Endothelial cell of umbilical vein (primary cell): Measurements from ENCODE around the gene WSB1.

Experiments used
- CTCF ChIP-seq, 2 donors: IDR thresholded peaks; 1 replicate in 1 of 2; 2 replicates in 1 of 2; pipeline ENCODE4 v1.5.1; 2011; ENCODE audit warnings: low read length in 2 of 2, mild to moderate bottlenecking in 2 of 2, moderate library complexity in 2 of 2, control low read depth in 1 of 2, inconsistent platforms in 1 of 2, low read depth in 1 of 2; ENCODE audit not compliant: insufficient read depth in 1 of 2; ENCODE audit errors: extremely low read depth in 1 of 2
- JUN ChIP-seq: IDR thresholded peaks from 2 replicates; pipeline ENCODE4 v1.6.1; 2011; ENCODE audit warnings: borderline replicate concordance, low read depth; ENCODE audit not compliant: insufficient read length, insufficient read depth
- MAX ChIP-seq: IDR thresholded peaks from 2 replicates; pipeline ENCODE4 v1.6.1; 2011; ENCODE audit not compliant: insufficient read depth, insufficient read length
- POLR2A ChIP-seq: IDR thresholded peaks from 2 replicates; pipeline ENCODE4 v1.6.1; 2012; ENCODE audit warnings: low read depth, mild to moderate bottlenecking, control low read depth, low read length
- POLR2AphosphoS5 ChIP-seq: IDR thresholded peaks from 2 replicates; pipeline ENCODE4 v1.6.1; 2012; ENCODE audit warnings: low read depth, mild to moderate bottlenecking, control low read depth, low read length, moderate library complexity; ENCODE audit not compliant: insufficient read depth

GRCh38 chr17:27293898-27294688, at the start of gene WSB1:
- TF ChIP-seq CTCF (IDR thresholded peaks at IDR 0.05; ENCODE audit: extremely low read depth in 1 of 2, insufficient read depth in 1 of 2, low read depth in 1 of 2, low read length in 2 of 2) (no peak), POLR2A (peak; percentile 99), MAX (peak; percentile 48), POLR2AphosphoS5 (peak; percentile 99), JUN (no peak)
